IMR-90 (cell line): ENCODE measurements around the gene SMIM29. TPM values are rescaled to one million over a fixed set of nuclear protein-coding genes. Genes with fewer than 3 reads are reported as not detected.

Source experiments
- ATAC-seq: fragments of 200-7000 bp; cut with Tn5 transposase; 2 replicates; pipeline ENCODE4 v1.9.1; 2020; ENCODE audit warnings: low read depth, mild to moderate bottlenecking, moderate library complexity
- BruUV-seq: library from RNA; stranded (reverse); fragments of 400-500 nt; replicated peaks from 2 replicates; lab custom pipeline; 2021; lab: Mats Ljungman, UMichigan
- CTCF ChIA-PET: fragments of 300-600 bp; formaldehyde crosslinking; extraction: SDS; loops from one replicate; lab custom pipeline; 2021; ENCODE audit warnings: antibody characterized with exemption; lab: Yijun Ruan, JAX
- POLR2A ChIA-PET: fragments of 300-600 bp; sonication (Branson Sonifier 250); formaldehyde crosslinking; loops from one replicate; lab custom pipeline; 2022; ENCODE audit warnings: antibody characterized with exemption; ENCODE audit not compliant: unreplicated experiment; lab: Charles Lee
- DNase-seq: peaks from one replicate; pipeline ENCODE4 v3.0.0; 2013
- H2AFZ ChIP-seq: replicated peaks from 2 replicates; pipeline ENCODE3; 2013; ENCODE audit warnings: low read length, mild to moderate bottlenecking; ENCODE audit not compliant: poor library complexity
- H2AK5ac ChIP-seq: 2 replicates; pipeline ENCODE4 v1.6.1; 2013; ENCODE audit warnings: low read depth, low read length, inconsistent platforms
- H2AK9ac ChIP-seq: replicated peaks from 2 replicates; pipeline ENCODE3; 2013; ENCODE audit warnings: mild to moderate bottlenecking, low read depth, low read length, moderate library complexity; ENCODE audit not compliant: poor library complexity
- H2BK120ac ChIP-seq: 2 replicates; pipeline ENCODE4 v1.6.1; 2013; ENCODE audit warnings: low read depth, low read length, inconsistent platforms
- H2BK15ac ChIP-seq: 3 replicates; pipeline ENCODE4 v1.6.1; 2013; ENCODE audit warnings: low read depth, low read length, inconsistent platforms
- H2BK20ac ChIP-seq: 2 replicates; pipeline ENCODE4 v1.6.1; 2013; ENCODE audit warnings: low read depth, mild to moderate bottlenecking, inconsistent platforms, low read length, moderate library complexity
- H2BK5ac ChIP-seq: 2 replicates; pipeline ENCODE4 v1.6.1; 2013; ENCODE audit warnings: mild to moderate bottlenecking, low read depth, low read length, inconsistent platforms; ENCODE audit not compliant: poor library complexity, severe bottlenecking
- H3K14ac ChIP-seq: replicated peaks from 2 replicates; pipeline ENCODE4 v1.6.1; 2013; ENCODE audit warnings: low read depth, low read length, inconsistent platforms
- H3K18ac ChIP-seq: 2 replicates; pipeline ENCODE4 v1.6.1; 2013; ENCODE audit warnings: low read depth, low read length, control low read depth
- H3K23ac ChIP-seq: 2 replicates; pipeline ENCODE4 v1.6.1; 2013; ENCODE audit warnings: low read depth, low read length, inconsistent platforms
- H3K27ac ChIP-seq: 2 replicates; pipeline ENCODE4 v1.5.1; 2013; ENCODE audit warnings: mild to moderate bottlenecking, control low read depth, low read length; ENCODE audit not compliant: insufficient read depth
- H3K27me3 ChIP-seq: 2 replicates; pipeline ENCODE4 v1.6.1; 2013; ENCODE audit warnings: low read length; ENCODE audit not compliant: control insufficient read depth, insufficient read depth
- H3K36me3 ChIP-seq: 2 replicates; pipeline ENCODE4 v1.6.1; 2013; ENCODE audit warnings: low read length, mixed read lengths; ENCODE audit not compliant: control insufficient read depth, insufficient read depth
- H3K4ac ChIP-seq: 2 replicates; pipeline ENCODE4 v1.6.1; 2013; ENCODE audit warnings: low read depth, low read length, inconsistent platforms
- H3K4me1 ChIP-seq: 2 replicates; pipeline ENCODE4 v1.6.1; 2013; ENCODE audit warnings: low read length, mixed read lengths; ENCODE audit not compliant: control insufficient read depth, insufficient read depth
- H3K4me2 ChIP-seq: 2 replicates; pipeline ENCODE4 v1.6.1; 2013; ENCODE audit warnings: low read depth, mild to moderate bottlenecking, control low read depth, low read length, moderate library complexity
- H3K4me3 ChIP-seq: 2 replicates; pipeline ENCODE4 v1.5.1; 2013; ENCODE audit warnings: low read depth, mild to moderate bottlenecking, control low read depth, low read length, moderate library complexity; ENCODE audit not compliant: insufficient read depth
- H3K56ac ChIP-seq: 2 replicates; pipeline ENCODE4 v1.6.1; 2013; ENCODE audit warnings: low read length, inconsistent platforms; ENCODE audit not compliant: insufficient read depth; ENCODE audit errors: extremely low read depth
- H3K79me1 ChIP-seq, 2 experiments: 2 replicates each; pipeline ENCODE4 v1.6.1; 2013; ENCODE audit warnings: low read length in 2 of 2, inconsistent platforms in 1 of 2, low read depth in 1 of 2
- H3K9ac ChIP-seq: 2 replicates; pipeline ENCODE4 v1.6.1; 2013; ENCODE audit warnings: low read depth, low read length, control low read depth
- H3K9me1 ChIP-seq: 2 replicates; pipeline ENCODE4 v1.6.1; 2013; ENCODE audit warnings: low read length, inconsistent platforms; ENCODE audit not compliant: insufficient read depth
- H3K9me3 ChIP-seq: 2 replicates; pipeline ENCODE4 v1.6.1; 2013; ENCODE audit warnings: low read length; ENCODE audit not compliant: control insufficient read depth, insufficient read depth
- H4K20me1 ChIP-seq: 2 replicates; pipeline ENCODE4 v1.6.1; 2013; ENCODE audit warnings: low read length, inconsistent platforms; ENCODE audit not compliant: insufficient read depth
- H4K5ac ChIP-seq: 2 replicates; pipeline ENCODE4 v1.6.1; 2013; ENCODE audit warnings: mild to moderate bottlenecking, low read depth, low read length, control low read depth
- H4K8ac ChIP-seq, 2 experiments: 2 replicates each; pipeline ENCODE4 v1.6.1; 2013; ENCODE audit warnings: low read depth in 2 of 2, low read length in 2 of 2, control low read depth in 1 of 2, inconsistent platforms in 1 of 2
- H4K91ac ChIP-seq: 2 replicates; pipeline ENCODE4 v1.6.1; 2013; ENCODE audit warnings: low read depth, low read length, inconsistent platforms; ENCODE audit not compliant: insufficient read depth
- MXI1 ChIP-seq: IDR thresholded peaks from 2 replicates; pipeline ENCODE4 v1.6.1; 2012; ENCODE audit warnings: low read depth, mild to moderate bottlenecking, low read length, moderate library complexity, borderline replicate concordance
- POLR2A ChIP-seq: IDR thresholded peaks from 2 replicates; pipeline ENCODE4 v1.6.1; 2012; ENCODE audit warnings: mild to moderate bottlenecking, low read depth, low read length
- RAD21 ChIP-seq: IDR thresholded peaks from 2 replicates; pipeline ENCODE4 v1.6.1; 2012; ENCODE audit warnings: low read length, improper control_type of control experiment
- WGBS, 2 experiments: methylation state at CpG; one replicate each; pipeline versions ENCODE4 v1.1.5 to v1.1.7; 2013; ENCODE audit warnings: missing lambda C conversion rate in 2 of 2; ENCODE audit not compliant: insufficient read length in 1 of 2; ENCODE audit errors: extremely low coverage in 2 of 2; 5-methylcytosine and 5-hydroxymethylcytosine counted together
- dilution Hi-C: fragments of 300-500 bp; cut with HindIII; formaldehyde crosslinking; loops from one replicate; pipeline ENCODE4 v1.14.3; 2018; ENCODE audit warnings: low sequenced_read_pairs; ENCODE audit not compliant: unreplicated experiment
- in situ Hi-C: fragments of 300-500 bp; cut with MboI; formaldehyde crosslinking; loops from 3 replicates; pipeline ENCODE4 v1.14.3; 2019; ENCODE audit warnings: low sequenced_read_pairs, inconsistent platforms, mixed read lengths
- intact Hi-C: fragments of 100-400 bp; cut with micrococcal nuclease; formaldehyde crosslinking; loops from 2 replicates; pipeline ENCODE4 v1.10.0; 2022
- polyA plus RNA-seq, 3 experiments: library from polyadenylated mRNA; depleted of rRNA; stranded (reverse); fragments of >200 nt; gene quantifications; 2 replicates each; pipeline ENCODE4 v1.2.3, GENCODE V29; 2012; ENCODE audit warnings: low replicate concordance in 1 of 3
- total RNA-seq: library from RNA; depleted of rRNA; stranded (reverse); fragments of >200 nt; gene quantifications from 2 replicates; pipeline ENCODE4 v1.2.3, GENCODE V29; 2012

SMIM29 gene
- total and polyA plus RNA-seq, 2 of the 4 experiments (the other 2 are of a cell fraction), result 8.4 to 28.9 TPM

DNA sequence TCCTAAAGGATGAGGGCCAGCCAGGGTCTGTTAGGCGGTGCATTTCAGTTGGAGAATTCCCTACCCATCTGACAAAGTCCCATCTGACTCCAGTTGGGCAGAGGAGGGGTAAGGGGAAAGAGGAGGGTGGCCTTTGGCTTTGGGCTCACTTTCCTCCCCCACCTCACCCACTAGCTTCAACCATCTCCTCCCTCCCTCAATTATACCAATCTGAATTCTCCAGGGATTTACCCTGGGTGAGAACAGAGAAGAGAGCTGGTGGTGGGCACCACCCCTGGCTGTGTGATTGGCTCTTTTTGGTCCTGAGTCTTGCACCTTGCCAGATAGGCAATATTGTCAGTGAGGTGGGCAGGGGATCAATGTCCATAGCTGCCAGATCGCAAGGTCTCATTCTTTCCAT, 8.9 kb downstream of the SMIM29 start:
- Histone ChIP-seq H2AK5ac (peak overlapping the region; percentile 81), H2BK120ac (peak overlapping the region; percentile 37; the same call in 1 of the 2 replicates), H2BK5ac (peak overlapping the region; percentile 3), H4K91ac (0 out of 2 replicates have a peak overlapping the region, but pooled peaks have one; percentile 11), H2AK9ac (peak overlapping the region; percentile 51), H3K9me3 (no peaks in the 10 kb centered on the region), H3K14ac (peak overlapping the region; percentile 50), H2BK15ac (peak overlapping the region; percentile 48; the same call in 1 of the 3 replicates), H3K18ac (no peak overlapping the region), H3K56ac (no peak overlapping the region), H3K27ac (no peak overlapping the region; the same call in 1 of the 2 replicates), H3K9ac (no peak overlapping the region), H4K5ac (no peak overlapping the region), H3K4ac (peak overlapping the region; percentile 20), H3K36me3 (peaks cover 24% of the 10 kb centered on the region), H3K4me3 (no peak overlapping the region), H3K4me2 (peak overlapping the region; percentile 53; the same call in 1 of the 2 replicates), H3K9me1 (peaks cover 28% of the 10 kb centered on the region), H3K27me3 (no peaks in the 10 kb centered on the region), H4K8ac (peak overlapping the region in 1 of 2 experiments; percentile 4; a peak in 1 of 4 replicates), H2BK20ac (peak overlapping the region; percentile 1; the same call in 1 of the 2 replicates), H2AFZ (no peak overlapping the region), H3K79me1 (peaks cover 14 to 52% of the 10 kb centered on the region in 2 experiments), H3K4me1 (peaks cover 38% of the 10 kb centered on the region), H4K20me1 (peaks cover 29% of the 10 kb centered on the region), H3K23ac (peak overlapping the region; percentile 97; the same call in 1 of the 2 replicates)
- TF ChIP-seq MXI1 (no peak), POLR2A (no peak), RAD21 (no peak)
- BruUV-seq, result no TSS peak
- ATAC-seq (no peak), DNase-seq (no peak)
- ChIA-PET CTCF (interaction anchor here (1.1 kb wide), 1 partner anchor 44 kb away, joined by 3 read pairs; no protein-coding TSS in a partner anchor), POLR2A (no interaction called here)
- no CpG with 5 or more reads among the region's 2 CpGs for WGBS, 2 experiments
- intact Hi-C loops (loop anchor here (5.0 kb wide), 1 partner anchor 43 kb away; no protein-coding TSS in a partner anchor), in situ Hi-C loops (loop anchor here (10.0 kb wide), 1 partner anchor 365 kb away; no protein-coding TSS in a partner anchor), dilution Hi-C loops (no loop called here)
